GM12874 (cell line): Measurements from ENCODE around the gene INO80.
A peak's percentile ranks its signal among the peaks of the same experiment; 100 is the strongest.

ENCODE experiments used
- TF ChIP-seq, protein P1 (sequence below): IDR thresholded peaks from 2 replicates; pipeline ENCODE4 v1.5.1; 2011; ENCODE audit warnings: low read depth, mild to moderate bottlenecking, control low read depth, low read length, moderate library complexity; ENCODE audit not compliant: insufficient read depth

Gene INO80

DNA sequence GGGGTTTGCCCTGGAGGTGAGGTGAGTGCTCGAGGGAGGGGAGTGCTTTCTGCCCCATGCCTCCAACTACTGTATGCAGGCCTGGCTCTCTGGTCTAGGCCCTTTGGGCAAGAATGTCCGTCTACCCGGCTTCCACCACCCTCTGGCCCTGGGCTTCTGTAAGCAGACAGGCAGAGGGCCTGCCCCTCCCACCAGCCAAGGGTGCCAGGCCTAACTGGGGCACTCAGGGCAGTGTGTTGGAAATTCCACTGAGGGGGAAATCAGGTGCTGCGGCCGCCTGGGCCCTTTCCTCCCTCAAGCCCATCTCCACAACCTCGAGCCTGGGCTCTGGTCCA, 177.6 kb downstream of the INO80 start:
- TF ChIP-seq, protein P1, sequence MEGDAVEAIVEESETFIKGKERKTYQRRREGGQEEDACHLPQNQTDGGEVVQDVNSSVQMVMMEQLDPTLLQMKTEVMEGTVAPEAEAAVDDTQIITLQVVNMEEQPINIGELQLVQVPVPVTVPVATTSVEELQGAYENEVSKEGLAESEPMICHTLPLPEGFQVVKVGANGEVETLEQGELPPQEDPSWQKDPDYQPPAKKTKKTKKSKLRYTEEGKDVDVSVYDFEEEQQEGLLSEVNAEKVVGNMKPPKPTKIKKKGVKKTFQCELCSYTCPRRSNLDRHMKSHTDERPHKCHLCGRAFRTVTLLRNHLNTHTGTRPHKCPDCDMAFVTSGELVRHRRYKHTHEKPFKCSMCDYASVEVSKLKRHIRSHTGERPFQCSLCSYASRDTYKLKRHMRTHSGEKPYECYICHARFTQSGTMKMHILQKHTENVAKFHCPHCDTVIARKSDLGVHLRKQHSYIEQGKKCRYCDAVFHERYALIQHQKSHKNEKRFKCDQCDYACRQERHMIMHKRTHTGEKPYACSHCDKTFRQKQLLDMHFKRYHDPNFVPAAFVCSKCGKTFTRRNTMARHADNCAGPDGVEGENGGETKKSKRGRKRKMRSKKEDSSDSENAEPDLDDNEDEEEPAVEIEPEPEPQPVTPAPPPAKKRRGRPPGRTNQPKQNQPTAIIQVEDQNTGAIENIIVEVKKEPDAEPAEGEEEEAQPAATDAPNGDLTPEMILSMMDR, result no peak

GRCh38 chr15:40937762-40938535, 178.1 kb downstream of the INO80 start:
- TF ChIP-seq, protein P1, result peak; percentile 38; the same call in 1 of the 2 replicates

- TF ChIP-seq, protein P1, result peak; percentile 39; the same call in 1 of the 2 replicates
These were observed 179.1 kb downstream of the INO80 start for GRCh38 chr15:40936709-40937666.

DNA sequence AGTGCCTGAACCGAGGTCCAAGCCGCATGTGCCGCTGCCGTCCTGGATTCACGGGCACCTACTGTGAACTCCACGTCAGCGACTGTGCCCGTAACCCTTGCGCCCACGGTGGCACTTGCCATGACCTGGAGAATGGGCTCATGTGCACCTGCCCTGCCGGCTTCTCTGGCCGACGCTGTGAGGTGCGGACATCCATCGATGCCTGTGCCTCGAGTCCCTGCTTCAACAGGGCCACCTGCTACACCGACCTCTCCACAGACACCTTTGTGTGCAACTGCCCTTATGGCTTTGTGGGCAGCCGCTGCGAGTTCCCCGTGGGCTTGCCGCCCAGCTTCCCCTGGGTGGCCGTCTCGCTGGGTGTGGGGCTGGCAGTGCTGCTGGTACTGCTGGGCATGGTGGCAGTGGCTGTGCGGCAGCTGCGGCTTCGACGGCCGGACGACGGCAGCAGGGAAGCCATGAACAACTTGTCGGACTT, 179.8 kb downstream of the INO80 start:
- TF ChIP-seq, protein P1, result no peak

DNA sequence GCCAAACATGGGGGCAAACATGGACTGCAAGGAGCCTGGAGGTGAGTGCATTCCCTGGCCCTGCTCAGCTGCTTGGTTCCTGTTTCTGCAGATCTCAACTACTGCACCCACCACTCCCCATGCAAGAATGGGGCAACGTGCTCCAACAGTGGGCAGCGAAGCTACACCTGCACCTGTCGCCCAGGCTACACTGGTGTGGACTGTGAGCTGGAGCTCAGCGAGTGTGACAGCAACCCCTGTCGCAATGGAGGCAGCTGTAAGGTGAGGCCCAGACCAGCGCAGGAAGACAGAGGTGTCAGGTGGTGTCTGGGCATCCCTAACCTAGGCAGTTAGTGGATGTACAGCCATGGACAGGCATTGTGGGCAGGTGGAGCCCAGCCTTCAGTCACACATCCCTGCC, 181.6 kb downstream of the INO80 start:
- TF ChIP-seq, protein P1, result no peak

- TF ChIP-seq, protein P1, result no peak
These were observed 182.6 kb downstream of the INO80 start for GRCh38 chr15:40933517-40933902.

- TF ChIP-seq, protein P1, result no peak
These were observed 183.2 kb downstream of the INO80 start for GRCh38 chr15:40932649-40933516.
